RWPE2 (cell line): Measurements from ENCODE around the gene UBXN11.

ENCODE experiments used
- ATAC-seq: fragments of 200-7000 bp; cut with Tn5 transposase; 3 replicates; pipeline ENCODE4 v1.9.1; 2021; ENCODE audit warnings: low read depth
- DNase-seq: peaks from one replicate; pipeline ENCODE4 v3.0.0-alpha.2; 2020; ENCODE audit warnings: low spot score
- H3K27ac ChIP-seq: fragments of 450-650 bp; 2 replicates; pipeline ENCODE4 v1.5.1; 2017; ENCODE audit warnings: mild to moderate bottlenecking; ENCODE audit not compliant: poor library complexity, severe bottlenecking
- H3K27me3 ChIP-seq: fragments of 250-450 bp; sonication (Bioruptor Pico); 2 replicates; pipeline ENCODE4 v1.5.1; 2021; ENCODE audit warnings: mild to moderate bottlenecking, moderate library complexity; ENCODE audit not compliant: insufficient read depth, poor library complexity, severe bottlenecking
- H3K36me3 ChIP-seq: fragments of 250-450 bp; sonication (Bioruptor Pico); 2 replicates; pipeline ENCODE4 v1.5.1; 2020; ENCODE audit warnings: low read depth, mild to moderate bottlenecking, moderate library complexity
- H3K4me1 ChIP-seq: fragments of 250-450 bp; sonication (Bioruptor Pico); 2 replicates; pipeline ENCODE4 v1.5.1; 2021; ENCODE audit warnings: mild to moderate bottlenecking, moderate library complexity; ENCODE audit not compliant: insufficient read depth, poor library complexity, severe bottlenecking
- H3K4me3 ChIP-seq: fragments of 250-450 bp; sonication (Bioruptor Pico); 2 replicates; pipeline ENCODE4 v1.5.1; 2021; ENCODE audit warnings: mild to moderate bottlenecking, moderate library complexity; ENCODE audit not compliant: severe bottlenecking
- H3K9me3 ChIP-seq: fragments of 250-450 bp; sonication (Bioruptor Pico); 2 replicates; pipeline ENCODE4 v1.5.1; 2021; ENCODE audit warnings: mild to moderate bottlenecking, moderate library complexity; ENCODE audit not compliant: severe bottlenecking
- CTCF ChIP-seq: fragments of 450-650 bp; IDR thresholded peaks from one replicate; pipeline ENCODE4 v1.5.1; 2017; ENCODE audit warnings: mild to moderate bottlenecking, moderate library complexity; ENCODE audit not compliant: poor library complexity, severe bottlenecking

Gene UBXN11

GRCh38 chr1:26285366-26286063 is 20.9 kb downstream of the UBXN11 start:
- peak; percentile 49 for DNase-seq
- Histone ChIP-seq H3K27me3 (no peaks in the 10 kb centered on the region), H3K4me3 (no peak overlapping the region), H3K27ac (peak overlapping the region; percentile 14), H3K36me3 (peaks cover 10% of the 10 kb centered on the region), H3K4me1 (peaks cover 11% of the 10 kb centered on the region), H3K9me3 (no peaks in the 10 kb centered on the region)
- ATAC-seq = no peak
- TF ChIP-seq CTCF = peak; percentile 49

- peak; percentile 68 for TF ChIP-seq CTCF
- Histone ChIP-seq H3K27me3 (no peaks in the 10 kb centered on the region), H3K4me1 (peaks cover 11% of the 10 kb centered on the region), H3K36me3 (peaks cover 10% of the 10 kb centered on the region), H3K27ac (peak overlapping the region; percentile 14), H3K4me3 (no peak overlapping the region), H3K9me3 (no peaks in the 10 kb centered on the region)
- peak; percentile 92 for DNase-seq
- peak; percentile 49 for ATAC-seq
These were observed 21.7 kb downstream of the UBXN11 start for GRCh38 chr1:26284597-26285347.

GRCh38 chr1:26283871-26284596 is 22.4 kb downstream of the UBXN11 start:
- H3K27me3 ChIP-seq = no peaks in the 10 kb centered on the region
- no peak overlapping the region for H3K4me3 ChIP-seq
- peaks cover 15% of the 10 kb centered on the region for H3K4me1 ChIP-seq
- no peaks in the 10 kb centered on the region for H3K9me3 ChIP-seq
- ATAC-seq = no peak
- DNase-seq = no peak
- peak overlapping the region; percentile 14 for H3K27ac ChIP-seq
- H3K36me3 ChIP-seq = peaks cover 10% of the 10 kb centered on the region
- TF ChIP-seq CTCF = no peak

- DNase-seq (no peak), ATAC-seq (no peak)
- no peaks in the 10 kb centered on the region for H3K9me3 ChIP-seq
- no peaks in the 10 kb centered on the region for H3K27me3 ChIP-seq
- H3K36me3 ChIP-seq = peaks cover 10% of the 10 kb centered on the region
- no peak for TF ChIP-seq CTCF
- H3K4me3 ChIP-seq = no peak overlapping the region
- peak overlapping the region; percentile 14 for H3K27ac ChIP-seq
- H3K4me1 ChIP-seq = peaks cover 22% of the 10 kb centered on the region
These were observed 23.1 kb downstream of the UBXN11 start for GRCh38 chr1:26283279-26283853.
